ENCODE measurements around the gene SIM2. TPM values are rescaled to one million over a fixed set of nuclear protein-coding genes. Genes with fewer than 3 reads are reported as not detected.

SIM2 gene
- total and polyA plus RNA-seq, 2 donors (not counting 1 experiment from before 2014, with no cell fraction given) = 0.22 TPM; not detected in 1

DNA sequence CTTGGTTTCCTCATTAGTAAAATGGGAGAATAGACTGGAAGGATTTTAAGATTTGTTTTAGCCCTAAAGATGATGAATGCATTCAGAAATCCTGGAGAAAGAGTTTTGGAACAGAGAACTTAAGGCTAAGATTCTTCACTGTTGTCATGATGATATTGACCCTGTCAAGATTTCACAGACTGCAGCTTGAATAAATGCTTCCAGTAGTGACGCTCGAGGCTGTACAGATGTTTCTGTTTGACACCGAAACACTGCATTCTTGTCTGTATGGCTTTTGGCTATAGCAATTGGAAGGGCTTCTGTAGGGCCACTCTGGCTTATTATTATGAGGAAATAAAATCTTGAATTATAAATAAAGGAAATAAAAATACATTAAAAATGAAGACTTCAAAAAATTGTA, 25.7 kb downstream of the SIM2 start:
- TF ChIP-seq EZH2 (IDR thresholded peaks at IDR 0.05; ENCODE audit: low read length, missing control alignments) = no peak
- TF ChIP-seq, protein P1, sequence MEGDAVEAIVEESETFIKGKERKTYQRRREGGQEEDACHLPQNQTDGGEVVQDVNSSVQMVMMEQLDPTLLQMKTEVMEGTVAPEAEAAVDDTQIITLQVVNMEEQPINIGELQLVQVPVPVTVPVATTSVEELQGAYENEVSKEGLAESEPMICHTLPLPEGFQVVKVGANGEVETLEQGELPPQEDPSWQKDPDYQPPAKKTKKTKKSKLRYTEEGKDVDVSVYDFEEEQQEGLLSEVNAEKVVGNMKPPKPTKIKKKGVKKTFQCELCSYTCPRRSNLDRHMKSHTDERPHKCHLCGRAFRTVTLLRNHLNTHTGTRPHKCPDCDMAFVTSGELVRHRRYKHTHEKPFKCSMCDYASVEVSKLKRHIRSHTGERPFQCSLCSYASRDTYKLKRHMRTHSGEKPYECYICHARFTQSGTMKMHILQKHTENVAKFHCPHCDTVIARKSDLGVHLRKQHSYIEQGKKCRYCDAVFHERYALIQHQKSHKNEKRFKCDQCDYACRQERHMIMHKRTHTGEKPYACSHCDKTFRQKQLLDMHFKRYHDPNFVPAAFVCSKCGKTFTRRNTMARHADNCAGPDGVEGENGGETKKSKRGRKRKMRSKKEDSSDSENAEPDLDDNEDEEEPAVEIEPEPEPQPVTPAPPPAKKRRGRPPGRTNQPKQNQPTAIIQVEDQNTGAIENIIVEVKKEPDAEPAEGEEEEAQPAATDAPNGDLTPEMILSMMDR (conservative IDR thresholded peaks at IDR 0.05 in 1 of 2, IDR thresholded peaks at IDR 0.05 in 1 of 2; ENCODE audit: low read depth in 1 of 2, low read length in 2 of 2) = no peak
- Histone ChIP-seq H3K9me3 (ENCODE audit: control insufficient read depth, insufficient read depth, low read depth, low read length) (no peaks in the 10 kb centered on the region), H4K20me1 (ENCODE audit: control insufficient read depth, extremely low read depth, insufficient read depth, low read length) (no peaks in the 10 kb centered on the region), H2AFZ (ENCODE audit: low read length) (no peak overlapping the region), H3K36me3 (ENCODE audit: control insufficient read depth, insufficient read depth, low read length) (no peaks in the 10 kb centered on the region), H3K9ac (ENCODE audit: insufficient read depth, low read length) (no peak overlapping the region), H3K4me1 (ENCODE audit: control insufficient read depth, extremely low read depth, insufficient read depth, low read length) (no peaks in the 10 kb centered on the region), H3K27ac (ENCODE audit: insufficient read depth, low read length) (no peak overlapping the region), H3K79me2 (ENCODE audit: control insufficient read depth, insufficient read depth, low read length) (no peaks in the 10 kb centered on the region), H3K4me3 (replicated peaks in 1 of 4; ENCODE audit: control extremely low read depth in 1 of 4, insufficient read depth in 1 of 4, low read depth in 3 of 4, low read length in 4 of 4) (no peak overlapping the region), H3K4me2 (ENCODE audit: extremely low read depth, insufficient read depth, low read length) (no peak overlapping the region), H3K27me3 (ENCODE audit: control insufficient read depth, insufficient read depth, low read length) (peaks cover 9% of the 10 kb centered on the region)
- no peak for DNase-seq (ENCODE audit: low read depth in 2 of 2)

DNA sequence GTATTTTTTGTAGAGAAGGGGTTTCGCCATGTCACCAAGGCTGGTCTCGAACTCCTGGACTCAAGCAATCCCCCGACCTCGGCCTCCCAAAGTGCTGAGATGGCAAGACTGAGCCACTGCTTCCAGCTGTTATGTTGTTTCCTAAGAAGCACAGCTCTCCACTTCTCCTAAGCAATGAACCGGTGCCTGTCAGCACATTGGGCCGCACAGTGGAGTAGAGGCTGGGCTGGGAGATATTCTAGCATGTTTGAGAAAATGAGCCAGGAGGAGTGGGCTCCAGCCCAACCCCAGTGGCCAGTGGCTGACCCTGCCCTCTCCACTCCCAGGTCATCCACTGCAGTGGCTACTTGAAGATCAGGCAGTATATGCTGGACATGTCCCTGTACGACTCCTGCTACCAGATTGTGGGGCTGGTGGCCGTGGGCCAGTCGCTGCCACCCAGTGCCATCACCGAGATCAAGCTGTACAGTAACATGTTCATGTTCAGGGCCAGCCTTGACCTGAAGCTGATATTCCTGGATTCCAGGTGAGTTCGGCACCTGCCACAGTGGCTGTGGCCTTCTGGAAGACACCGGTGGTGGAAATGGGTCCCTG, 27.0 kb downstream of the SIM2 start:
- no peak for DNase-seq (ENCODE audit: low read depth in 2 of 2)
- Histone ChIP-seq H3K9ac (ENCODE audit: insufficient read depth, low read length) (no peak overlapping the region), H3K27me3 (ENCODE audit: control insufficient read depth, insufficient read depth, low read length) (peaks cover 10% of the 10 kb centered on the region), H3K4me1 (ENCODE audit: control insufficient read depth, extremely low read depth, insufficient read depth, low read length) (no peaks in the 10 kb centered on the region), H4K20me1 (ENCODE audit: control insufficient read depth, extremely low read depth, insufficient read depth, low read length) (no peaks in the 10 kb centered on the region), H2AFZ (ENCODE audit: low read length) (no peak overlapping the region), H3K4me2 (ENCODE audit: extremely low read depth, insufficient read depth, low read length) (no peak overlapping the region), H3K9me3 (ENCODE audit: control insufficient read depth, insufficient read depth, low read depth, low read length) (no peaks in the 10 kb centered on the region), H3K27ac (ENCODE audit: insufficient read depth, low read length) (no peak overlapping the region), H3K4me3 (replicated peaks in 1 of 4; ENCODE audit: control extremely low read depth in 1 of 4, insufficient read depth in 1 of 4, low read depth in 3 of 4, low read length in 4 of 4) (no peak overlapping the region), H3K36me3 (ENCODE audit: control insufficient read depth, insufficient read depth, low read length) (no peaks in the 10 kb centered on the region), H3K79me2 (ENCODE audit: control insufficient read depth, insufficient read depth, low read length) (no peaks in the 10 kb centered on the region)
- TF ChIP-seq, protein P1 (conservative IDR thresholded peaks at IDR 0.05 in 1 of 2, IDR thresholded peaks at IDR 0.05 in 1 of 2; ENCODE audit: low read depth in 1 of 2, low read length in 2 of 2) = no peak
- TF ChIP-seq EZH2 (IDR thresholded peaks at IDR 0.05; ENCODE audit: low read length, missing control alignments) = no peak

DNA sequence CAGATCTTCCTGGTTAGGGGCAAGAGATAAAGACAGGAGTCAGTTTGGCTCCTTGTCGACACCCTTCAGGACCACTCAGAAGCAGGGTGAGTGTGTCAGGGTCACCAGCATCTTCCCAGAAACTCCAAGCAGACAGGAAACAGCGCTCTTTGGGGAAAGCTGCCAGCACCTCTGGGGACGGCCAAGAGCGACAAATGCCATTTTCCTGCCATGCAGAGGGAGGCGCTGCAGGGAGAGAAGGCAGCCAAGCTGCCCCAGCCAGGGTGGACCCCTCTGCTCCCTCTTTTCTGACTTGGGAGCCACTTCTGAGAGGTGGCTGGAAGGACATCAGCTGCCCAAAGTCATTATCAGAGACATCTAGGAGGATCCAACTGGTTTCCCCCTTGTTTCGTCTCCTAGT, 29.0 kb downstream of the SIM2 start:
- no peak overlapping the region for H3K4me3 ChIP-seq (replicated peaks in 1 of 4; ENCODE audit: control extremely low read depth in 1 of 4, insufficient read depth in 1 of 4, low read depth in 3 of 4, low read length in 4 of 4)
- no peak overlapping the region for H3K9ac ChIP-seq (ENCODE audit: insufficient read depth, low read length)
- no peak for DNase-seq (ENCODE audit: low read depth in 2 of 2)
- H3K4me2 ChIP-seq (ENCODE audit: extremely low read depth, insufficient read depth, low read length) = no peak overlapping the region
- no peaks in the 10 kb centered on the region for H3K79me2 ChIP-seq (ENCODE audit: control insufficient read depth, insufficient read depth, low read length)
- H2AFZ ChIP-seq (ENCODE audit: low read length) = no peak overlapping the region
- no peaks in the 10 kb centered on the region for H4K20me1 ChIP-seq (ENCODE audit: control insufficient read depth, extremely low read depth, insufficient read depth, low read length)
- H3K9me3 ChIP-seq (ENCODE audit: control insufficient read depth, insufficient read depth, low read depth, low read length) = no peaks in the 10 kb centered on the region
- no peak for TF ChIP-seq EZH2 (IDR thresholded peaks at IDR 0.05; ENCODE audit: low read length, missing control alignments)
- TF ChIP-seq, protein P1 (conservative IDR thresholded peaks at IDR 0.05 in 1 of 2, IDR thresholded peaks at IDR 0.05 in 1 of 2; ENCODE audit: low read depth in 1 of 2, low read length in 2 of 2) = no peak
- H3K27me3 ChIP-seq (ENCODE audit: control insufficient read depth, insufficient read depth, low read length) = peaks cover 12% of the 10 kb centered on the region
- H3K36me3 ChIP-seq (ENCODE audit: control insufficient read depth, insufficient read depth, low read length) = no peaks in the 10 kb centered on the region
- no peaks in the 10 kb centered on the region for H3K4me1 ChIP-seq (ENCODE audit: control insufficient read depth, extremely low read depth, insufficient read depth, low read length)
- no peak overlapping the region for H3K27ac ChIP-seq (ENCODE audit: insufficient read depth, low read length)
